HL-60/S4 treated with retinoic acid at 250 ng/mL for 4 days and 3 days (cell line): ENCODE data around the gene CMTM3.
"Not testable (repeated sequence)": the region's sequence is repeated elsewhere in the genome, so short reads cannot be mapped to it uniquely, and the experiment has no call there.

Experiments
- in situ Hi-C: fragments of 300-500 bp; cut with MboI; formaldehyde crosslinking; loops from 2 replicates; pipeline ENCODE4 v1.7.0; 2022; ENCODE audit warnings: low sequenced_read_pairs

Gene CMTM3

DNA sequence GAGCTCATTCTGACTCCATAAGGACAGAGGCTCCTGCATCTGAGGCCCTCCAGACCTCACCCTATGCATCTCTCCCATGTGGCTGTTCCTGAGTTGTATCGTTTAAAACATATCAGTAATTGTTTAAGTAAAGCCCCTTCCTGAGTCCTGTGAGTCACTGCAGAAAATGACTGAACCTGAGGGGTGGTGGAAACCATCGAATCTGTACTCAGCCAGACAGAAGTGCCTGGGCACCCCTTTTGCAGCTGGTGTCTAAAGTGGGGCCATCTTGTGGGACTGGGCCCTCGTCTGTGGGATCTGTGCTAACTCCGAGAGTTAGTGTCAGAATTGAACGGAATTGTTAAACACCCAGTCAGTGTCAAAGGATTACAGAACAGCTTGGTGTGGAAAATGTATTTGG lies 25.4 kb downstream of the CMTM3 start:
- in situ Hi-C loops = no loop called here

- in situ Hi-C loops = not testable (repeated sequence)
Measured at GRCh38 chr16:66630561-66631260, 26.2 kb downstream of the CMTM3 start.

DNA sequence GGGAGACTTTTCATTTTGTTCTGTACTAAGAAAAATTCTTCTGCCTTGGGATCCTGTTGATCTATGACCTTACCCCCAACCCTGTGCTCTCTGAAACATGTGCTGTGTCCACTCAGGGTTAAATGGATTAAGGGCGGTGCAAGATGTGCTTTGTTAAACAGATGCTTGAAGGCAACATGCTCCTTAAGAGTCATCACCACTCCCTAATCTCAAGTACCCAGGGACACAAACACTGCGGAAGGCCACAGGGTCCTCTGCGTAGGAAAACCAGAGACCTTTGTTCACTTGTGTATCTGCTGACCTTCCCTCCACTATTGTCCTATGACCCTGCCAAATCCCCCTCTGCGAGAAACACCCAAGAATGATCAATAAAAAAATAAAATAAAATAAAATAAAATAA lies 27.1 kb downstream of the CMTM3 start:
- in situ Hi-C loops = not testable (repeated sequence)

GRCh38 chr16:66634527-66635196 lies 30.2 kb downstream of the CMTM3 start:
- in situ Hi-C loops = no loop called here

- in situ Hi-C loops = no loop called here
Measured at GRCh38 chr16:66635406-66635805, 30.9 kb downstream of the CMTM3 start.

DNA sequence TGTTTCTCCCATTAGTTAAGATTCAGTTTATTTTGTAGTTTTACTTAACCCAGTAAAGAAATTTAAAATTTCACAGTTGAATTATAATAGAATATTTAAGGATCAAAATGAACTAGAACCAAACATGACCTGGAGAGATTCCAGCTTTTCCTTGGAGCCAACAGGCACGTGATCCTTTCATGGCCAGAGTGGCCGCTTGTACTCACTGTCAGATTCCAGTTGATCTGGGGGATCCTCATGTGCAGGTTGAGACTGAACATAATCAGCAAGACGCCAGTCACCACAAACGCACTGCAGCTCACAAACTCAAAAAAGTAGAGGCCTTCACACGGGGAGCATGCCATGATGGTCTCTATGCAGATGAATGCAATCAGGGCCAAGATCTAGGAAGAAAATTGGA lies 31.7 kb downstream of the CMTM3 start:
- in situ Hi-C loops = no loop called here

GRCh38 chr16:66637806-66638205 lies 33.3 kb downstream of the CMTM3 start:
- in situ Hi-C loops = no loop called here

DNA sequence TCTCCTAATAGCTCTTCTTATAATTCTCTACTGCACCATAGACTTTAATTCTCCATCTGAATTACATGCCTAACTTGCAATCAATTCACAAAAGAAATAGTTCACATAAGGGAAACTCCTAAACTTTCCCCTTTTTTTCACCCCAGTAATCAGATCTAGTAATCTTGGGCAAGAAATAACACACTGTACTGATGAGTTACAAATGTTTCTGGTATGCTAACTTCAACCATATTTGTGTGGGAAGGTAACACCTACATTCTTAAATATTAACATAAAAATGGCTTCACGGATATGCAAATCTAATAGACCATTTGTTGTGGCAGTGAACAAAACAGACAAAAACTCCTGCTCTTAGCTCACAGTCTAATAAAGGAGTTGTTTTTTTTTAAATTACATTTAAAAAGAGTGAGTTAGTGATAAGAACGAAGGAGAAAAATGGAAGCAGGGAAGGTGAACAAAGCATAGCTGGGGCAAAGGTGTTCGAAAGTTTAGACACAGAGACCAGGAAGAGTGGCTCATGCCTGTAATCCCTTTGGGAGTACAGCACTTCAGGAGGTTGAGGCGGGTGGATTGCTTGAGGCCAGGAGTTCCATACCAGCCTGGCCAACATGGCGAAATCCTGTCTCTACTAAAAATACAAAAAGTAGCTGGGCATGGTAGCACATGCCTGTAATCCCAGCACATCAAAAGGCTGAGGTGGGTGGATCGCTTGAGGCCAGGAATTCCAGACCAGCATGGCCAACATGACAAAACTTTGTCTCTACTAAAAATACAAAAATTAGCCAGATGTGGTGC lies 34.8 kb downstream of the CMTM3 start:
- in situ Hi-C loops = no loop called here

DNA sequence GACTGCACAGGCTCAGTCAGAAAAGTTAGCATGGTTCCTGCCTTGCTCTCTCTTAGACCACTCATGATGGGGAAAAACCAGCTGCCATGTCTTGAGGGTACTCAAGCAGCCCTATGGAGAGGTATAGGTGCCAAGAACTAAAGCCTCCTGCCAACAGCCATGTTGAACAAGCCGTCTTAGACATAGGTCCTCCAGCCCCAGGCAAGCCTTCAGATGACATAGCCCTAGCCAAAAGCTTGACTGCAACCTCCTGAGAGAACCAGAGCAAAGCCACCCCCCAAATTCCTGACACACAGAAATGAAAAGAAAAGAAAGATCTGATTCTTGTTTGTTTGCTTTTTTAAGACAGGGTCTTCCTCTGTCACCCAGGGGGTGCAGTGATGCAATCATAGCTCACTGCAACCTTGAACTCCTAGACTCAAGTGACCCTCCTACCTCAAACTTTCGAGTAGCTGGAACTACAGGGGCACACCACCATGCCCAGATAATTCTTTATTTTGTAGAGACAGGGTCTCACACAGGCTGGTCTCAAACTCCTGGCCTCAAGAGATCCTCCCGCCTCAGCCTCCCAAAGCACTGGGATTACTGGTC lies 36.3 kb downstream of the CMTM3 start:
- in situ Hi-C loops = no loop called here

DNA sequence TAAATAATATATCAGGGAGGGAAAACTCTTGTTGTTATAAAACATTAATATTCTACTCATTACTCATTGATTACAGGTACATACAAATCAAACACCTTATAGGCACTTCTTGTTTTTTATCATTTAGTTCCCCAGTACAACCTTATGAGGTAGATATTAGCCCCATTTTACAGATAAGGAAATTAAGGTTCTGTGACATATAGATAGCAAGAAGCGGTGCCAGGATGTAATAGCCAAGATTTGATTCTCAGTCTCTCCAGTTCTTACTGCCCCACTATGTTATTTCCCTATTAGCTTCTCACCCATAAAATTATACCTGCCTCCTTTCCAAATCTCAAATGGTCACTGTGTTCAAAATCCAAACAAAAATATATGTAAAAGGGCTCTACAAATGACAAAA lies 36.9 kb downstream of the CMTM3 start:
- in situ Hi-C loops = no loop called here

DNA sequence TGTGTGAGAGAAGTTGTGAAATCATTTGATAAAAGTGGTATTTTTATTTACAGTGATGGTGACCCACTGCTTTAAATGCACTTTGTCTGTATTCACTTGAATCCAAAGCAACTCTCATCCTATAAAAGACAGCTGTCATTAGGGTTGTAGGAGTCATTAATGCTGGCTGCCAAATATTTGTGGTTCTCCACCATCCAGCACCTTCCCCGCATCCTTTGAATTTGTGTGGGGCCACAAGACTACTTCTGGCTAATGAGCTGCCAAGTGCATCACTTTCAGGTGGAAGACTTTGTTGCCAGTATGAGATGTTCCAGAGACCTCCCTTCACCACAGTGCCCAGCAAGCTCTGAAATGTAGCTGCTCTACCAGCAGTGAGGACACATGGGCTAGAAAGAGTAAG lies 43.4 kb downstream of the CMTM3 start:
- in situ Hi-C loops = no loop called here

DNA sequence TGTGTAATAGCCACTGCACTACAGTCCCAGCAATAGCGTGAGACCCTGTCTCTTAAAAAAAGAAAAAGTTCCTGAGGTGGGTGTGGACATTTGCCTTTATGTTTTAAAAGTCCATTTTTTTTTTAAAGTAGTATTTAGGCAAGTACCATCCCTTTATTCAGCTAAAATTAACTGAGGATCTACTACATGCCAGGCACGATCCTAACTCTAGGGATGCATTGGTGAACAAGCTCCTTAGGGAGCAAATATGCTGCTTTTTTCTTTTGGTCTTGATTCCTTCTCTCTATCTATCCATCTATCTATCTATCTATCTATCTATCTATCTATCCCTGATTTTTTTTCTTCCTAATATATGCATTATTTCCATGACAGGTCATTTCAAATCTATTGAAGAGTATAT lies 44.7 kb downstream of the CMTM3 start:
- in situ Hi-C loops = no loop called here

GRCh38 chr16:66649636-66650205 lies 45.2 kb downstream of the CMTM3 start:
- in situ Hi-C loops = no loop called here

DNA sequence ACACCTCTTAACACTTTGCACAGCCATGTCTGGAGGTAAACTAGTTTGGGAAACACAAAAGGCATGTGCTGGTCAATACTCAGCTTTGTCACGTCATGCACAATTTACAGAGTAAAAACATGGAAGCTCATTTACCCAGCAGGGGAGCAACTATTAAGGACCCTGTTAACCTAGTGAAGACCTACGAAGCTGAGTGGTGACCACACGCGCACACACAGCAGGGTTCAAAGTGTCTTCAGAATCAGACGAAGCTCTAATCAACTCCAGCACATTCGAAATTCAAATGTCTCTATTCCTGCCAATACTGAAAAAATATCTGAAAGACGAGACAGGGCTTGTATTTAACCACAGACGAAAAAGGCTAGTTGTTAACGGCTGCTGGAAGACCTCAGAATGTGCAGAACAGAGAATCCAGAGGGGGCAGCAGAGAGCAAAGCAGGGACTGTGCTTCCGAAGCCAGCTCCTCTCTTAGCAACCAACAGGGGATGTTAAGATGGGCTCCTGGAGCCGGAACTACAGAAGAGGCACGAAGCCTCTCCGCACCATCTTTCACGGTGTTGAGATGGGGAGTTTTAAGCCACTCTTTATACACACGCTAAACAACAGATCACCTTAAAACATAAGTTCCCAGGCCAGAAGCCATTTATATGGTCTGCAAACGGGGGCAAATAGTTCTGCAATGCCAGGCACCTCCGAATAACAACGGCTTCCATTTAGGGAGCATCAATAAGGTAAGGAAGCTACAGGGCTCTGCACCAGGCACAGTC lies 46.4 kb downstream of the CMTM3 start:
- in situ Hi-C loops = no loop called here

- in situ Hi-C loops = no loop called here
Measured at GRCh38 chr16:66651474-66651765, 46.9 kb downstream of the CMTM3 start.

GRCh38 chr16:66651965-66652364 lies 47.5 kb downstream of the CMTM3 start:
- in situ Hi-C loops = no loop called here

DNA sequence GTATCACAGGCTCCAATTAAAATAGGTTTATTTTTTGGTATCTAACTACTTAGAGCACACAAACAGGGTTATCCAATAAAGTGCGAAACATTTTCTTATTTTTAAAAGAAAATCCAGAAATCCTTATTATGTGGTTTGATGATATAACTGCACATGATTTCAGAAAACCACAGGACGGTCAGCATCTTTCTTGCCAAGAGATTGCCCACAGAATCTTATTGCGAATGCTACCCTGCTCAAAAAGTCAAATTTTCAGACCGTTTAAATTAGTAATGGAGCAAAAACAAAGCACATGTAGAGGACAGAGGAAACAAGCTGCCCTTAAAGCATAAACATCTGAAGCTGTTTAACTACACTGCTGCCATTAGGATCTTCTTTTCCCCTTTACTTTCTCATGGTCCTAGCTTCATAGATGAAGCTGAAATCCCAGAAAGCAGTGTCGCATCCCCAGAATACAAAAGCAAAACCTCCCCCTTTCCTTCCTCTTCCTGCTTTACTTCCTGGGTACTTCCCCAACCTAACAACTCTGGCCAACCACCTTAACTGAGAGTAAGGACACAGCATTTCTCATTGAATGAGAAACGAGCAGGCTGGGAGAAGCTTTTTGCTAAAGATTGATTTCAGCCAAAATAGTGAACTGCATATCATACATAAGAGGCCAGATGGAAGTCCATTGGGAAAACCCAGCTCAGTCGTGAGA lies 48.3 kb downstream of the CMTM3 start:
- in situ Hi-C loops = no loop called here

GRCh38 chr16:66653581-66654350 lies 49.3 kb downstream of the CMTM3 start:
- in situ Hi-C loops = no loop called here

- in situ Hi-C loops = no loop called here
Measured at GRCh38 chr16:66656547-66656946, 52.0 kb downstream of the CMTM3 start.
